ENCODE data around the gene SYT2.

DNA sequence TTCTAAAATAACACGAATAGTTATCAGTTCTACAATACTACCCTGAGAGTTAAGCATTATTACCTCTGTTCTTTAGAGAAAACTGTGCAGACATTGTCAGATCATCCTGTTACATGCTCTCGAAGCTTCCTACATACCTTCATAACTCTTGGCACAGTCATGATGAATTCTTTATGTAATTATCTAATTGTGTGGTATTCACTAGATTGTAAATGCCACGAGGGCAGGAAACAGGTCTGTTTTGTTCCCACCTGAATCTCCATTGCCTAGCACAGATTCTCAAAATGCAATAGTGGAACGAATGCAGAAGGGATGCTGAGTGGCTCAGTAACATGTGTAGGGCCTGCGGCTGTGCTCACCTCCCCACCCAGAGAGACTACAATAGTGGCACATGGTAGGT is 3.4 kb downstream of the SYT2 start:
- TF ChIP-seq EP300 (IDR thresholded peaks at IDR 0.05) (no peak), POLR2AphosphoS5 (IDR thresholded peaks at IDR 0.05) (no peak), POLR2A (IDR thresholded peaks at IDR 0.05) (no peak)
- TF ChIP-seq, protein P1, sequence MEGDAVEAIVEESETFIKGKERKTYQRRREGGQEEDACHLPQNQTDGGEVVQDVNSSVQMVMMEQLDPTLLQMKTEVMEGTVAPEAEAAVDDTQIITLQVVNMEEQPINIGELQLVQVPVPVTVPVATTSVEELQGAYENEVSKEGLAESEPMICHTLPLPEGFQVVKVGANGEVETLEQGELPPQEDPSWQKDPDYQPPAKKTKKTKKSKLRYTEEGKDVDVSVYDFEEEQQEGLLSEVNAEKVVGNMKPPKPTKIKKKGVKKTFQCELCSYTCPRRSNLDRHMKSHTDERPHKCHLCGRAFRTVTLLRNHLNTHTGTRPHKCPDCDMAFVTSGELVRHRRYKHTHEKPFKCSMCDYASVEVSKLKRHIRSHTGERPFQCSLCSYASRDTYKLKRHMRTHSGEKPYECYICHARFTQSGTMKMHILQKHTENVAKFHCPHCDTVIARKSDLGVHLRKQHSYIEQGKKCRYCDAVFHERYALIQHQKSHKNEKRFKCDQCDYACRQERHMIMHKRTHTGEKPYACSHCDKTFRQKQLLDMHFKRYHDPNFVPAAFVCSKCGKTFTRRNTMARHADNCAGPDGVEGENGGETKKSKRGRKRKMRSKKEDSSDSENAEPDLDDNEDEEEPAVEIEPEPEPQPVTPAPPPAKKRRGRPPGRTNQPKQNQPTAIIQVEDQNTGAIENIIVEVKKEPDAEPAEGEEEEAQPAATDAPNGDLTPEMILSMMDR (IDR thresholded peaks at IDR 0.05): no peak

All from gastroesophageal sphincter (tissue), 3 donors.